SW 1271 (cell line): ENCODE results near the gene EPHB1.
A peak's percentile ranks its signal among the peaks of the same experiment; 100 is the strongest.

ENCODE experiments used
- DNase-seq, 2 experiments: peaks; one replicate each; lab custom pipeline; 2025; lab: John Stamatoyannopoulos, UW

EPHB1 gene

GRCh38 chr3:134794950-134795745 is at the start of gene EPHB1:
EPHB1 (plus strand) TSS chr3:134795260.
- DNase-seq: peak; percentile 82 to 93

- no peak for DNase-seq
These were observed 46.4 kb upstream of the EPHB1 start for GRCh38 chr3:134748698-134749097.

GRCh38 chr3:134749174-134749573 is 45.9 kb upstream of the EPHB1 start:
- DNase-seq: no peak

- no peak for DNase-seq
These were observed 45.1 kb upstream of the EPHB1 start for GRCh38 chr3:134749802-134750553.

GRCh38 chr3:134751831-134752230 is 43.2 kb upstream of the EPHB1 start:
- no peak for DNase-seq

- no peak for DNase-seq
These were observed 42.1 kb upstream of the EPHB1 start for GRCh38 chr3:134752761-134753461.

- DNase-seq: no peak
These were observed 40.9 kb upstream of the EPHB1 start for GRCh38 chr3:134753999-134754742.

GRCh38 chr3:134754768-134755559 is 40.1 kb upstream of the EPHB1 start:
- DNase-seq: no peak

GRCh38 chr3:134755821-134756220 is 39.2 kb upstream of the EPHB1 start:
- no peak for DNase-seq

- no peak for DNase-seq
These were observed 37.5 kb upstream of the EPHB1 start for GRCh38 chr3:134757549-134758069.

- no peak for DNase-seq
These were observed 33.8 kb upstream of the EPHB1 start for GRCh38 chr3:134761213-134761612.

- DNase-seq: no peak
These were observed 33.0 kb upstream of the EPHB1 start for GRCh38 chr3:134762016-134762415.

- no peak for DNase-seq
These were observed 29.6 kb upstream of the EPHB1 start for GRCh38 chr3:134765468-134765867.

- DNase-seq: no peak
These were observed 28.8 kb upstream of the EPHB1 start for GRCh38 chr3:134766290-134766689.

- DNase-seq: no peak
These were observed 26.9 kb upstream of the EPHB1 start for GRCh38 chr3:134768116-134768515.

GRCh38 chr3:134768837-134769236 is 26.2 kb upstream of the EPHB1 start:
- DNase-seq: no peak

GRCh38 chr3:134769287-134769868 is 25.7 kb upstream of the EPHB1 start:
- DNase-seq: no peak

GRCh38 chr3:134772011-134772410 is 23.0 kb upstream of the EPHB1 start:
- DNase-seq: no peak

- no peak for DNase-seq
These were observed 22.5 kb upstream of the EPHB1 start for GRCh38 chr3:134772591-134772990.

- no peak for DNase-seq
These were observed 19.2 kb upstream of the EPHB1 start for GRCh38 chr3:134775831-134776230.

GRCh38 chr3:134776518-134776917 is 18.5 kb upstream of the EPHB1 start:
- no peak for DNase-seq
